HFFc6 (cell line): Measurements from ENCODE around the gene SOX5. TPM values are rescaled to one million over a fixed set of nuclear protein-coding genes. Genes with fewer than 3 reads are reported as not detected.

Experiments
- DNase-seq: peaks from one replicate; pipeline ENCODE4 v3.0.0-alpha.2; 2018
- H3K27ac Mint-ChIP-seq: 2 replicates; pipeline ENCODE4 v1.8.0; 2020; ENCODE audit warnings: mild to moderate bottlenecking, mixed read lengths
- H3K27me3 Mint-ChIP-seq: 2 replicates; pipeline ENCODE4 v1.8.0; 2021; ENCODE audit warnings: mild to moderate bottlenecking, moderate library complexity, mixed read lengths; ENCODE audit not compliant: insufficient read depth
- H3K36me3 Mint-ChIP-seq: 2 replicates; pipeline ENCODE4 v1.8.0; 2021; ENCODE audit warnings: low read depth, mixed read lengths
- H3K4me1 Mint-ChIP-seq: 2 replicates; pipeline ENCODE4 v1.8.0; 2020; ENCODE audit warnings: low read depth, mixed read lengths
- H3K4me3 Mint-ChIP-seq: 2 replicates; pipeline ENCODE4 v1.8.0; 2020; ENCODE audit warnings: mild to moderate bottlenecking, moderate library complexity, mixed read lengths
- H3K9me3 Mint-ChIP-seq: 2 replicates; pipeline ENCODE4 v1.8.0; 2020; ENCODE audit warnings: mild to moderate bottlenecking, mixed read lengths
- CTCF ChIP-seq: fragments of 200-600 bp; sonication (generic); IDR thresholded peaks from 2 replicates; pipeline ENCODE4 v1.5.0; 2021; ENCODE audit warnings: antibody characterized with exemption, mild to moderate bottlenecking
- long read RNA-seq: library from polyadenylated mRNA; unstranded; transcript quantifications from one replicate; pipeline ENCODE4 v2.0.0, GENCODE V29; 2019
- total RNA-seq, 6 experiments: library from RNA; stranded (reverse); fragmentation: NEBNext Ultra II Directional; extraction: Animal tissue kit (Norgen Biotek cat#: 25700); gene quantifications; 2 replicates in 1 of 6; 3 replicates in 5 of 6; pipeline ENCODE4 v1.2.3, GENCODE V29; 2021

SOX5 gene
- not detected for total RNA-seq
- long read RNA-seq, partial matches to known transcripts: 0 of 1 reads
- long read RNA-seq, other reads (novel, unspliced or antisense): 1 of 1 reads

GRCh38 chr12:23949348-23950209, at the start of gene SOX5:
SOX5 (minus strand) TSS chr12:23949670; CDS start chr12:23949601, 69 bp downstream.
- TF ChIP-seq CTCF: no peak
- no peak for DNase-seq

GRCh38 chr12:23987046-23987445, 37.6 kb upstream of the SOX5 start:
- Mint-ChIP-seq H3K4me1 (no peaks in the 10 kb centered on the region), H3K36me3 (no peaks in the 10 kb centered on the region; the same call in none of the 2 replicates), H3K9me3 (peaks cover 46% of the 10 kb centered on the region), H3K27me3 (no peaks in the 10 kb centered on the region), H3K4me3 (no peak overlapping the region), H3K27ac (no peak overlapping the region)
- no peak for TF ChIP-seq CTCF
- no peak for DNase-seq

More at GRCh38 chr12:23949348-23950209, at the start of gene SOX5:
- H3K27me3 Mint-ChIP-seq: peaks cover 1% of the 10 kb centered on the region; the same call in 1 of the 2 replicates
- H3K36me3 Mint-ChIP-seq: no peaks in the 10 kb centered on the region
- no peaks in the 10 kb centered on the region for H3K4me1 Mint-ChIP-seq
- peaks cover 5% of the 10 kb centered on the region; the same call in 1 of the 2 replicates for H3K9me3 Mint-ChIP-seq
- H3K4me3 Mint-ChIP-seq: no peak within 1 kb of the TSS
- no peak within 1 kb of the TSS for H3K27ac Mint-ChIP-seq

DNA sequence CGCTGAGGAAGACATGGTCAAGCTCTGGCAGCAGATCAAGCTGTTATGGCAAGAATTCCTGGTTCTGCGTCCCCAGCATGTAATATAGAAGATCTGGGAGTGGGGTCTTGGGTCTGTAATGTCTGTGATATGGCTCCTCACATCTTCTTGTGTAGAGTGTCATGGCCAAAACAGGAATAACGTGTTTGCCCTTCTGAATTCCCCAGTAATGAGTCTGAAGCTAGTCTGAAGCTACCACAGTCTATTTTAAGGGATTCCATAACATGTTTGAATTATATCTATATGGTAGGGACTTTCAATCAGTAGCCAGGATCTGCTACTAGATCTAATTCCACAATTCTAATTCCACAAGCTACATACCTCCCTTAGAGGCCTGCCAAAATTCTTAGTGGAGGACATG, 31.4 kb upstream of the SOX5 start:
- no peak for DNase-seq
- H3K36me3 Mint-ChIP-seq: no peaks in the 10 kb centered on the region; the same call in 1 of the 2 replicates
- no peak overlapping the region for H3K27ac Mint-ChIP-seq
- TF ChIP-seq CTCF: no peak
- H3K9me3 Mint-ChIP-seq: peaks cover 27% of the 10 kb centered on the region
- no peaks in the 10 kb centered on the region for H3K27me3 Mint-ChIP-seq
- H3K4me1 Mint-ChIP-seq: no peaks in the 10 kb centered on the region
- no peak overlapping the region for H3K4me3 Mint-ChIP-seq

DNA sequence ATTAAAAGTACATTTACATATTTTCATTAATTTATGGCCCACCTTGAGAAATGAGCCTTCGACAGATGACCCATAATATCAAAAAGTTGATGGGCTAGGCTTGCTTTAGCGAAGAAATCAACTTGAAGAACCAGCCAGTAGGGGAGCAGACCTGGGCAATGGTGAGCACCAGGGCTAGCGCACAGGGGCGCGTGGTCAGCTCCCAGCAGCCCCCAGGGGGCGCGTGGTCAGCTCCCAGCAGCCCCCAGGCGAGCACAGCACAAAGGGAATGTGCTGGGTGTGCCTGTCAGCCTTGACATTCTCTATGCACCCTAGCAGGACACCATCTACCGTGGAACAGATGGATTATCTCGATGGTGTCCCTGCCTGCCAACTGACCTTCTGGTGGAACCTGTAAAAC, 15.3 kb upstream of the SOX5 start:
- Mint-ChIP-seq H3K27me3 (no peaks in the 10 kb centered on the region), H3K36me3 (no peaks in the 10 kb centered on the region), H3K9me3 (peaks cover 35% of the 10 kb centered on the region), H3K4me3 (no peak overlapping the region), H3K4me1 (no peaks in the 10 kb centered on the region), H3K27ac (no peak overlapping the region)
- no peak for TF ChIP-seq CTCF
- DNase-seq: no peak

DNA sequence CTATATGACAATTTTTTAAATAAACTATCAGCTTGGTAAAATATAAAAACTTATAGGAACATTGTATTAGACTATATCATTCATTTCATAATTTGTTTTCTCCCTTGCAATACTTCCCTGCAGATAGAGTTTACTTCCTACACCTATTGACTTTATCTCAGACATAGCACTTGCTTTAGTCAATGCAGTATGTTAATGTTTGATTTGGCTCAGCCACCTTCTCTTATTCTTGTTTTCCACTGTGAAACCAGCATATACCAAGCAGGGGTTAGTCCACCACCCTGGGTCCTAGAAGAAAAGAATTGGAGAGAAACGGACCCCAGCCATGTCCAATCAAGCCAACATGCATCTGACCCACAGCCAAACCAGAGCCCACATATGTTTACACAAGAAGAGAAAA, 10.4 kb upstream of the SOX5 start:
- no peak overlapping the region for H3K27ac Mint-ChIP-seq
- no peak overlapping the region for H3K4me3 Mint-ChIP-seq
- no peaks in the 10 kb centered on the region for H3K36me3 Mint-ChIP-seq
- peaks cover 39% of the 10 kb centered on the region for H3K9me3 Mint-ChIP-seq
- TF ChIP-seq CTCF: no peak
- no peak for DNase-seq
- H3K27me3 Mint-ChIP-seq: no peaks in the 10 kb centered on the region
- no peaks in the 10 kb centered on the region for H3K4me1 Mint-ChIP-seq
